K562 (cell line): ENCODE data around the gene SCGB2B2. TPM values are rescaled to one million over a fixed set of nuclear protein-coding genes. Genes with fewer than 3 reads are reported as not detected.

ENCODE experiments used
- ATAC-seq: fragments of 200-7000 bp; cut with Tn5 transposase; 3 replicates; pipeline ENCODE4 v1.9.1; 2020; ENCODE audit warnings: moderate library complexity
- BruUV-seq: library from RNA; stranded (reverse); fragments of 400-500 nt; replicated peaks from 2 replicates; lab custom pipeline; 2021; lab: Mats Ljungman, UMichigan
- CTCF ChIA-PET: fragments of 300-600 bp; formaldehyde crosslinking; extraction: SDS; loops from one replicate; lab custom pipeline; 2021; ENCODE audit warnings: low intra/inter-chr PET ratio; lab: Yijun Ruan, JAX
- POLR2A ChIA-PET: fragments of 300-600, 350-650 bp; sonication (Branson Sonifier 250); formaldehyde crosslinking; extraction: SDS; loops from one replicate; lab custom pipeline; 2021; ENCODE audit warnings: antibody characterized with exemption, inconsistent platforms; lab: Yijun Ruan, JAX
- DNase-seq, 4 experiments: peaks; one replicate each; pipeline versions ENCODE4 v3.0.0 to v3.0.0-alpha.2; 2011 to 2018; ENCODE audit warnings: low spot score in 3 of 4, mixed read lengths in 3 of 4; ENCODE audit errors: extremely low read depth in 1 of 4
- FAIRE-seq: peaks from 2 replicates; lab custom pipeline; 2011; peaks lifted over from hg19 to GRCh38; lab: Jason Lieb, UNC
- H2AFZ ChIP-seq: 2 replicates; pipeline ENCODE4 v1.6.0; 2011; ENCODE audit warnings: low read depth, low read length, control low read depth, inconsistent platforms
- H3K27ac ChIP-seq: fragments of 200-600 bp; 3 replicates; pipeline ENCODE4 v1.8.0; 2011; ENCODE audit warnings: low read depth, mild to moderate bottlenecking, control low read depth, inconsistent platforms, low read length, moderate library complexity, mixed read lengths; ENCODE audit errors: extremely low read depth
- H3K27me3 ChIP-seq, 2 experiments: fragments of 300-600 bp in 1 of 2; 2 replicates in 1 of 2; 3 replicates in 1 of 2; pipeline versions ENCODE4 v1.6.0 to v1.8.0; 2011; ENCODE audit warnings: inconsistent platforms in 2 of 2, low read length in 2 of 2, mild to moderate bottlenecking in 1 of 2, mixed read lengths in 1 of 2, moderate library complexity in 1 of 2; ENCODE audit not compliant: control insufficient read depth in 2 of 2, insufficient read depth in 2 of 2
- H3K36me3 ChIP-seq: fragments of 300-600 bp; 3 replicates; pipeline ENCODE4 v1.8.0; 2011; ENCODE audit warnings: mild to moderate bottlenecking, low read length, inconsistent platforms; ENCODE audit not compliant: control insufficient read depth, insufficient read depth
- H3K4me1 ChIP-seq, 2 experiments: fragments of 200-600 bp in 1 of 2; replicated peaks in 1 of 2; 2 replicates in 1 of 2; 3 replicates in 1 of 2; pipeline versions ENCODE4 v1.5.1 to v1.8.0; 2011; ENCODE audit warnings: inconsistent platforms in 2 of 2, low read length in 2 of 2, mild to moderate bottlenecking in 1 of 2, mixed read lengths in 1 of 2, moderate library complexity in 1 of 2; ENCODE audit not compliant: control insufficient read depth in 2 of 2, insufficient read depth in 2 of 2
- H3K4me2 ChIP-seq: 2 replicates; pipeline ENCODE4 v1.6.1; 2011; ENCODE audit warnings: low read length, control low read depth, inconsistent platforms, mixed read lengths; ENCODE audit not compliant: insufficient read depth
- H3K4me3 ChIP-seq: fragments of 200-600 bp; sonication (generic), shearing (Covaris generic); 2 replicates; pipeline ENCODE4 v1.5.1; 2016; ENCODE audit warnings: control low read depth, inconsistent platforms
- H3K79me2 ChIP-seq: fragments of 200-600 bp; 3 replicates; pipeline ENCODE4 v1.8.0; 2011; ENCODE audit warnings: low read length, inconsistent platforms; ENCODE audit not compliant: control insufficient read depth, insufficient read depth
- H3K9ac ChIP-seq, 2 experiments: 2 replicates each; pipeline versions ENCODE4 v1.6.0 to v1.6.1; 2011; ENCODE audit warnings: low read depth in 2 of 2, low read length in 2 of 2, control low read depth in 1 of 2, inconsistent platforms in 1 of 2, mild to moderate bottlenecking in 1 of 2, mixed read lengths in 1 of 2; ENCODE audit not compliant: insufficient read depth in 1 of 2
- H3K9me1 ChIP-seq: one replicate; pipeline ENCODE4 v1.6.0; 2011; ENCODE audit warnings: inconsistent platforms, mild to moderate bottlenecking, low read length, moderate library complexity; ENCODE audit not compliant: control insufficient read depth, insufficient read depth
- H3K9me3 ChIP-seq: replicated peaks from 2 replicates; pipeline ENCODE4 v1.5.1; 2011; ENCODE audit warnings: low read depth, low read length, inconsistent platforms; ENCODE audit not compliant: control insufficient read depth, insufficient read depth
- H4K20me1 ChIP-seq: replicated peaks from 2 replicates; pipeline ENCODE4 v1.6.1; 2011; ENCODE audit warnings: low read length, inconsistent platforms, mixed read lengths; ENCODE audit not compliant: control insufficient read depth, insufficient read depth
- BCL6 ChIP-seq: fragments of 250-450 bp; sonication (Bioruptor Pico); IDR thresholded peaks from 2 replicates; pipeline ENCODE4 v1.4.0; 2020
- CREB5 ChIP-seq: fragments of 250-450 bp; sonication (Bioruptor Pico); IDR thresholded peaks from 2 replicates; pipeline ENCODE4 v1.5.0; 2020; ENCODE audit warnings: mild to moderate bottlenecking
- KDM2B ChIP-seq: fragments of 250-450 bp; sonication (Bioruptor Pico); IDR thresholded peaks from 2 replicates; pipeline ENCODE4 v1.8.0; 2021; ENCODE audit warnings: mild to moderate bottlenecking, moderate library complexity
- MCM5 ChIP-seq: fragments of 450-650 bp; IDR thresholded peaks from 2 replicates; pipeline ENCODE4 v1.6.1; 2016; ENCODE audit warnings: low read depth
- POU5F1 ChIP-seq: fragments of 150-350 bp; IDR thresholded peaks from 2 replicates; pipeline ENCODE4 v1.6.1; 2014; ENCODE audit warnings: borderline replicate concordance, low read length, low read depth, mild to moderate bottlenecking; ENCODE audit not compliant: partially characterized antibody
- PURB ChIP-seq: sonication (generic); formaldehyde crosslinking; IDR thresholded peaks from 2 replicates; pipeline ENCODE4 v1.9.0; 2021; ENCODE audit warnings: low read depth, mild to moderate bottlenecking, missing genetic modification reagents
- YY1 ChIP-seq, 3 experiments: IDR thresholded peaks; 2 replicates each; pipeline ENCODE4 v1.6.1; 2011; ENCODE audit warnings: low read length in 2 of 3, mild to moderate bottlenecking in 2 of 3, moderate library complexity in 2 of 3, borderline replicate concordance in 1 of 3, control low read depth in 1 of 3, low read depth in 1 of 3; ENCODE audit not compliant: insufficient read depth in 3 of 3, insufficient replicate concordance in 2 of 3, control insufficient read depth in 1 of 3, insufficient read length in 1 of 3; ENCODE audit errors: extremely low read depth in 1 of 3
- ZBED1 ChIP-seq: IDR thresholded peaks from 2 replicates; pipeline ENCODE4 v1.6.1; 2014
- ZBTB17 ChIP-seq: fragments of 450-650 bp; formaldehyde crosslinking; IDR thresholded peaks from 2 replicates; pipeline ENCODE4 v1.4.0; 2020; ENCODE audit warnings: mild to moderate bottlenecking
- ZNF12 ChIP-seq: sonication (generic); formaldehyde crosslinking; IDR thresholded peaks from 2 replicates; pipeline ENCODE4 v1.4.0; 2020; ENCODE audit warnings: mild to moderate bottlenecking, missing genetic modification reagents
- ZNF316 ChIP-seq: fragments of 450-650 bp; IDR thresholded peaks from 2 replicates; pipeline ENCODE4 v1.6.1; 2016
- WGBS: fragments of 100-300 bp; shearing (Covaris generic); methylation state at CpG from one replicate; pipeline ENCODE4 v1.1.6; 2016; ENCODE audit warnings: low coverage, mixed read lengths; ENCODE audit not compliant: insufficient coverage; ENCODE audit errors: missing lambda C conversion rate; 5-methylcytosine and 5-hydroxymethylcytosine counted together
- in situ Hi-C: fragments of 300-500 bp; cut with MboI; formaldehyde crosslinking; loops from 4 replicates; pipeline ENCODE4 v1.15.0; 2018; ENCODE audit warnings: inconsistent platforms, mixed read lengths
- intact Hi-C: fragments of 100-400 bp; cut with micrococcal nuclease; formaldehyde crosslinking; loops from 2 replicates; pipeline ENCODE4 v1.14.2; 2022
- polyA plus RNA-seq, 8 experiments: library from polyadenylated mRNA; depleted of rRNA in 4 of 8; stranded (reverse) in 5 of 8; unstranded in 3 of 8; fragments of >200 nt; fragmentation: Nextera tagmentation in 2 of 8; fragmentation: Illumina TruSeq in 1 of 8; extraction: Ambion mirVana in 2 of 8; extraction: Trizol in 1 of 8; gene quantifications; 2 replicates each; pipeline versions ENCODE4 v1.2.1 to v1.2.3, GENCODE V29; 2011 to 2014; ENCODE audit warnings: inconsistent platforms in 1 of 8, missing spikeins in 1 of 8
- total RNA-seq, 7 experiments: library from RNA; depleted of rRNA in 6 of 7; stranded (reverse); fragments of >200 nt in 6 of 7; fragmentation: Illumina TruSeq in 2 of 7; extraction: Trizol in 2 of 7; gene quantifications; 2 replicates each; pipeline versions ENCODE4 v1.2.1 to v1.2.3, GENCODE V29; 2011 to 2021; ENCODE audit warnings: low replicate concordance in 1 of 7
- TF ChIP-seq, protein P1 (sequence below): fragments of 450-650 bp; formaldehyde crosslinking; IDR thresholded peaks from 2 replicates; pipeline ENCODE4 v1.4.0; 2022; ENCODE audit warnings: missing genetic modification characterization

The SCGB2B2 gene
- total and polyA plus RNA-seq, 9 of the 15 experiments (the other 6 are each of a cell fraction or from before 2014, with no cell fraction given): not detected

DNA sequence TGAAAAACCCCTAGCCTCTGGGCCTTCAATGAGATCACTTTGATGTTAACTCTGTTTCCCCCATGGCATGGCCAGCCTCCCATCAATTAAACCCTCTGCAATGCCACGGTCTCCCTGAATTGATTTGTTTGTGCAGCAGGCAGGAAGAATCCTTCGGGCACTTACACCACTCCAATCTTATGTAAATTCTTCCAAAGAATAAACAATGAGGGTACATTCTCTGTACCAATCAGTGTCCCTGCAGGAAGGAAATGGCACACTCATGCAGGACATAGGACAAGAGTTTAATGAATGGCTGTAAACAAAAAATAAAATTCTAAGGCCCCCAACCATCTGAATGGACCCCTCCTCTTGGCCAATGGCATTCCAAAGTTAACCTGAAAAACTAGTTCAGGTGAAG is 22.2 kb downstream of the SCGB2B2 start:
- no peak for ATAC-seq
- Histone ChIP-seq H3K27me3 (no peaks in the 10 kb centered on the region), H2AFZ (no peak overlapping the region), H3K9me1 (no peaks in the 10 kb centered on the region), H3K36me3 (no peaks in the 10 kb centered on the region), H3K4me2 (no peak overlapping the region), H3K9ac (no peak overlapping the region), H3K4me3 (no peak overlapping the region), H4K20me1 (no peaks in the 10 kb centered on the region), H3K9me3 (no peaks in the 10 kb centered on the region), H3K79me2 (no peaks in the 10 kb centered on the region), H3K27ac (no peak overlapping the region), H3K4me1 (no peaks in the 10 kb centered on the region)
- no peak for DNase-seq
- CTCF ChIA-PET: no interaction called here
- in situ Hi-C loops (no loop called here), intact Hi-C loops (no loop called here)
- no peak for FAIRE-seq
- POLR2A ChIA-PET: interaction anchor here (0.7 kb wide), 1 partner anchor 465 kb away, joined by 4 read pairs; no protein-coding TSS in a partner anchor
- 0% methylated on average over 2 of the region's 2 CpGs for WGBS
- no TSS peak for BruUV-seq
- TF ChIP-seq POU5F1 (no peak), PURB (no peak), KDM2B (CRISPR knock-in tag) (no peak), YY1 (IDR thresholded peaks at IDR 0.05; ENCODE audit: borderline replicate concordance in 1 of 3, control insufficient read depth in 1 of 3, extremely low read depth in 1 of 3, insufficient read depth in 3 of 3, insufficient read length in 1 of 3, insufficient replicate concordance in 2 of 3, low read depth in 1 of 3, low read length in 2 of 3) (no peak), ZBED1 (no peak), ZBTB17 (CRISPR knock-in tag) (no peak), ZNF12 (CRISPR knock-in tag) (no peak), ZNF316 (no peak), BCL6 (no peak), MCM5 (no peak), CREB5 (CRISPR knock-in tag) (no peak)
- TF ChIP-seq, protein P1, sequence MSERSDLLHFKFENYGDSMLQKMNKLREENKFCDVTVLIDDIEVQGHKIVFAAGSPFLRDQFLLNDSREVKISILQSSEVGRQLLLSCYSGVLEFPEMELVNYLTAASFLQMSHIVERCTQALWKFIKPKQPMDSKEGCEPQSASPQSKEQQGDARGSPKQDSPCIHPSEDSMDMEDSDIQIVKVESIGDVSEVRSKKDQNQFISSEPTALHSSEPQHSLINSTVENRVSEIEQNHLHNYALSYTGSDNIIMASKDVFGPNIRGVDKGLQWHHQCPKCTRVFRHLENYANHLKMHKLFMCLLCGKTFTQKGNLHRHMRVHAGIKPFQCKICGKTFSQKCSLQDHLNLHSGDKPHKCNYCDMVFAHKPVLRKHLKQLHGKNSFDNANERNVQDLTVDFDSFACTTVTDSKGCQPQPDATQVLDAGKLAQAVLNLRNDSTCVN (CRISPR knock-in tag): no peak
